Upper lobe of left lung (tissue), 4 donors: Measurements from ENCODE around the gene CHAF1A.

Experiments
- POLR2A ChIP-seq, 4 donors: fragments of 450-650 bp; IDR thresholded peaks; one replicate each; pipeline ENCODE4 v1.5.1; 2016 to 2017; ENCODE audit warnings: antibody characterized with exemption in 4 of 4, mild to moderate bottlenecking in 2 of 4
- POLR2AphosphoS5 ChIP-seq, 2 donors: sonication (generic); formaldehyde crosslinking; IDR thresholded peaks; one replicate each; pipeline ENCODE4 v1.5.1; 2017; ENCODE audit warnings: antibody characterized with exemption in 2 of 2
- TF ChIP-seq, protein P1 (sequence below), 6 experiments: fragments of 450-650 bp in 4 of 6; fragments of 200-600 bp in 2 of 6; sonication (generic) in 2 of 6; IDR thresholded peaks; one replicate each; pipeline ENCODE4 v1.5.1; 2016 to 2019; ENCODE audit warnings: antibody characterized with exemption in 6 of 6

DNA sequence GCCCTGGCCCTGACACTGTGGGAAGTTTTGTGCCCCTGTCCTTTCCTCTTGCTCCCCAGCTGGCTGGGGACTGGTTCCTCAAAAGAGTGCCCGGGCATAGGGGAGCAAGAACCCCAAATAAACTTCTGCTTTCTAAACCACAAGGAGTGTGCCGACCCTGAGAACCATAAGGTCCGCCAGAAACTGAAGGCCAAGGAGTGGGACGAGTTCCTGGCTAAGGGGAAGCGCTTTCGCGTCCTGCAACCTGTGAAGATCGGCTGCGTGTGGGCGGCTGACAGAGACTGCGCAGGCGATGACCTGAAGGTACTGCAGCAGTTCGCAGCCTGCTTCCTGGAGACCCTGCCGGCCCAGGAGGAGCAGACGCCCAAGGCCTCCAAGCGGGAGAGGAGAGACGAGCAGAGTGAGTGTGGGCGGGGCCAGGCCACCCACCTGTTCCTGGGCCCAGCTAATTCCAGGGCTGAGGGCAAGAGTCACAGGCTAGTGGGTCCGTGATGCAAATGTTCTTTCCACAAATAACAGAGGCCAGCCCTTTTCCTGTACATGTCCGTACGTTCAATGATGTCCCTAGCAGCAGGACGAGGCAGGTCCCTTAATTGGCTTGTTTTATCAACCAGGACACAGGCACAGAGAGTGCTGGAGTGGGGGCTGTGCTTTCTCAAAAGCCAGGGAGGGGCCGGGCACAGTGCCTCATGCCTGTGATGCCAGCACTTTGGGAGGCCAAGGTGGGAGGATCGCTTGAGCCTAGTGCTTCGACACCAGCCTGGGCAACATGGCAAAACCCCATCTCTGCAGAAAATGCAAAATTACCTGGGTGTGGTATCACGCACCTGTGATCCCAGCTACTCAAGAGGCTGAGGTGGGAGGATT lies 29.6 kb downstream of the CHAF1A start:
- TF ChIP-seq, protein P1, sequence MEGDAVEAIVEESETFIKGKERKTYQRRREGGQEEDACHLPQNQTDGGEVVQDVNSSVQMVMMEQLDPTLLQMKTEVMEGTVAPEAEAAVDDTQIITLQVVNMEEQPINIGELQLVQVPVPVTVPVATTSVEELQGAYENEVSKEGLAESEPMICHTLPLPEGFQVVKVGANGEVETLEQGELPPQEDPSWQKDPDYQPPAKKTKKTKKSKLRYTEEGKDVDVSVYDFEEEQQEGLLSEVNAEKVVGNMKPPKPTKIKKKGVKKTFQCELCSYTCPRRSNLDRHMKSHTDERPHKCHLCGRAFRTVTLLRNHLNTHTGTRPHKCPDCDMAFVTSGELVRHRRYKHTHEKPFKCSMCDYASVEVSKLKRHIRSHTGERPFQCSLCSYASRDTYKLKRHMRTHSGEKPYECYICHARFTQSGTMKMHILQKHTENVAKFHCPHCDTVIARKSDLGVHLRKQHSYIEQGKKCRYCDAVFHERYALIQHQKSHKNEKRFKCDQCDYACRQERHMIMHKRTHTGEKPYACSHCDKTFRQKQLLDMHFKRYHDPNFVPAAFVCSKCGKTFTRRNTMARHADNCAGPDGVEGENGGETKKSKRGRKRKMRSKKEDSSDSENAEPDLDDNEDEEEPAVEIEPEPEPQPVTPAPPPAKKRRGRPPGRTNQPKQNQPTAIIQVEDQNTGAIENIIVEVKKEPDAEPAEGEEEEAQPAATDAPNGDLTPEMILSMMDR (IDR thresholded peaks at IDR 0.05): no peak
- TF ChIP-seq POLR2A (IDR thresholded peaks at IDR 0.05) (no peak), POLR2AphosphoS5 (IDR thresholded peaks at IDR 0.05) (no peak)
